Nasal cavity respiratory epithelium epithelial cell of viscerocranial mucosa (primary cell): ENCODE results near the gene PPP1R12B. TPM values are rescaled to one million over a fixed set of nuclear protein-coding genes. Genes with fewer than 3 reads are reported as not detected.

ENCODE experiments used
- total RNA-seq: library from RNA; depleted of rRNA; stranded (reverse); fragments of >200 nt; gene quantifications from 2 replicates; pipeline ENCODE4 v1.2.3, GENCODE V29; 2014

Gene PPP1R12B
- 5.5 and 25.1 TPM in 2 replicates for total RNA-seq

DNA sequence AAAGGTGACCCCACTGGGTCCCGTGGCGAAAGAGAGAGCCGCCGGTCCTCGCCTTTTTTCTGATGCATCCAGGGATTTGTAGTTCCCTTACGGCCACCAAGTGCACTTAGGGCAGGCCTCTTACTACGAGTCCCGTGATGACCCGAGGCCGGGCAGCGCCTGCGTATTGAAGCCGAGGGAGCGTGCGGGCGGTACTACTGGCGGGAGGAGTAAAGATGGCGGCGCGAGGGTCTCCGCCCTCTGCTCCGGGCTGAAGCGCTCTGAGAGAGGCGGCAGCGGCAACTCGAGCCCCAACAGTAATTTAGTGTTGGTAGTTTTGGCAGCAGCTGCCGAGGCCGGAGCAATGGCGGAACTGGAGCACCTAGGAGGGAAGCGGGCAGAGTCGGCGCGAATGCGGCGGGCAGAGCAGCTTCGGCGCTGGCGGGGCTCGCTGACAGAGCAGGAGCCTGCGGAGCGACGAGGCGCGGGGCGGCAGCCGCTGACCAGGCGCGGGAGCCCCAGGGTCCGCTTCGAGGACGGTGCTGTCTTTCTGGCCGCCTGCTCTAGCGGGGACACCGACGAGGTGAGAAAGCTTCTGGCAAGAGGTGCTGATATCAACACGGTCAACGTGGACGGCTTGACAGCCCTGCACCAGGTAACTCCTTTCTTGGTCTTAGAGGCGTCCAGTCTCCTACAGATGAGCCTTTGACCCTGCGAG lies at the start of gene PPP1R12B:
PPP1R12B (plus strand) TSS at position 191 of the 697 bp plus-strand sequence; CDS start at position 344, 153 bp downstream.

Other genes with a start within 250 kb of the PPP1R12B start
- gene GPR37L1, start 225.8 kb upstream of the PPP1R12B start, total RNA-seq = not detected in 2 replicates
- 29.4 and 45.3 TPM in 2 replicates for gene ARL8A, start 204.0 kb upstream of the PPP1R12B start, total RNA-seq
- gene PTPN7, start 188.1 kb upstream of the PPP1R12B start, total RNA-seq = not detected in 2 replicates
- under 0.01 TPM in 1 of 2 replicates, not detected in the other for gene LGR6, start 154.9 kb upstream of the PPP1R12B start, total RNA-seq
- 4.3 and 7.2 TPM in 2 replicates for gene UBE2T, start 6.8 kb upstream of the PPP1R12B start, total RNA-seq